Pulmonary artery endothelial cell (primary cell): ENCODE data around the gene KIAA0319L. TPM values are rescaled to one million over a fixed set of nuclear protein-coding genes. Genes with fewer than 3 reads are reported as not detected.

ENCODE experiments used
- DNase-seq: peaks from one replicate; pipeline ENCODE4 v3.0.0-alpha.2; 2011; ENCODE audit warnings: low read depth, low spot score
- total RNA-seq: library from RNA; depleted of rRNA; stranded (reverse); fragments of >200 nt; gene quantifications from 2 replicates; pipeline ENCODE4 v1.2.3, GENCODE V29; 2014

The KIAA0319L gene
- total RNA-seq, 1 donor from 2014 or later, result 25.6 TPM

GRCh38 chr1:35449334-35450008, 107.7 kb downstream of the KIAA0319L start:
- peak; percentile 47 for DNase-seq

- peak; percentile 55 for DNase-seq
Measured at GRCh38 chr1:35448344-35448801, 108.8 kb downstream of the KIAA0319L start.

GRCh38 chr1:35447278-35447677, 109.9 kb downstream of the KIAA0319L start:
- DNase-seq, result no peak

- DNase-seq, result no peak
Measured at GRCh38 chr1:35444519-35444774, 112.8 kb downstream of the KIAA0319L start.

- no peak for DNase-seq
Measured at GRCh38 chr1:35443768-35444518, 113.3 kb downstream of the KIAA0319L start.

GRCh38 chr1:35442734-35443133, 114.5 kb downstream of the KIAA0319L start:
- no peak for DNase-seq

DNA sequence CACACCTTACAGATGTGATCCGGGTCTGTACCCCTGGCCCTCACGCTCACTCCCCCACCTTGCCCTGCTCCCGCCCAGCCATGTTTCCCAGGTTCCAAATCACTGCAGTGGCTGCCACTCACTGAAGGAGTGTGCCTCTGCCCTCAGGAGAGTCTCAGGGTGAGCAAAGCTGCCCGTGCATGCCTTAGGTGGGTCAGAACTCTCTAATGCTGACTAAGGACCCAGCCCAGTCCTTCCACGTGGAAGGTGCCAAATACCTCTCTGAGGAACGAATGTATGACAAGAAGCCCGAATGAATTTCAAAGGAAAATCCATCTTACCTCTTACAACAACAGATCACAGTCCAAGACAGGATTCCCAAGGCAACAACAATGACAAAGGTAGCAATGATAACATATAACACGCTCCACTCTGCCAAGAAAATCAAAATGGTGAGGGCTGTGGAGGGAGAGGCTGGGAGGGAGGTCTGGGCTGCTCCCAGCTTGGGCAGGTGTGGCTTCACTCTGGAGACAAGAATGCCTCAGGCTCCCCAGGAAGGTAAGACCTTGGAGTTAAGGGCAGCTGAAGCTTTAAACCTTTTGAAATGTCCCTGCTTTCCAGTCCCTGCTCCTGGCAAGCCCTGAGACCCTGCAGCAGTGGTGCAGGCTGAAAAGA, 115.2 kb downstream of the KIAA0319L start:
- no peak for DNase-seq

GRCh38 chr1:35439626-35440025, 117.6 kb downstream of the KIAA0319L start:
- DNase-seq, result no peak

DNA sequence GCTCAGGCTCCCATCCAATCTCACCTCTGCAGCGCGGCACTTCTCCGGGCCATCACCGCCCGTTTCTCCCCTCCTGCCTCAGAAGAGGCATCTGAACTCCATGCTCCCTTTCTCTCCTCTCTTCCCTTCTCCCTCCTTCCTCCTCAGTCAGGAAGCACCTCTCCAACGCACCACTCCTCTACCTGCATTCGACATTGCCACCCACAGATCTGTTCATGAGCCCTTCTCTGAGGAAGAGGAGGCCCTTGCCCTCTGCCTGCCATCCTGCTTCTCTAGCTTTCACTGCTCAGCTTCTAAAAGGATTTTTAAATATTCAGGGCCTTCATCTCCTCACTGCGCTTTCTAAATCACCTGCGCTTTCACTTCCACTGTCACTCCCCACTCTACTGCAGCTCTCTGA, 120.0 kb downstream of the KIAA0319L start:
- no peak for DNase-seq

DNA sequence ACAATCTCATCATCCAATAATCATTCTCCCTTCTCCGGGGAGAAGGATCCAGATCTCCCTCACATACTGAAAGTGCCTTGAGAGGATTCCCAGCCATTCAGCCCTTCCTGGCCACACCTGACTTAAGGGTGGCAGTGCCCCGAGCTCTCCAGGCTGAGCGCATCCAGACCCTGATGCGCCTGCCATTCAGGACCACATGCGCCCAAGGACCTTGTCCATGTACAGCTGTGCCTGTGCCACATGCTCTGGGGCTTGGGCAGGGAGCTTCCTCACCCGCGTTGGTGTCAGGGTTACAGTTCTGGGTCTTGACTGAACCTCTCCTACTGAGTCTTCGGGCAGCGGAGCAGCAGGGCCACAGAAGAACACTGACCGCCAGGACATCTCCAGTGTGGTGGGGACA, 121.1 kb downstream of the KIAA0319L start:
- no peak for DNase-seq

DNA sequence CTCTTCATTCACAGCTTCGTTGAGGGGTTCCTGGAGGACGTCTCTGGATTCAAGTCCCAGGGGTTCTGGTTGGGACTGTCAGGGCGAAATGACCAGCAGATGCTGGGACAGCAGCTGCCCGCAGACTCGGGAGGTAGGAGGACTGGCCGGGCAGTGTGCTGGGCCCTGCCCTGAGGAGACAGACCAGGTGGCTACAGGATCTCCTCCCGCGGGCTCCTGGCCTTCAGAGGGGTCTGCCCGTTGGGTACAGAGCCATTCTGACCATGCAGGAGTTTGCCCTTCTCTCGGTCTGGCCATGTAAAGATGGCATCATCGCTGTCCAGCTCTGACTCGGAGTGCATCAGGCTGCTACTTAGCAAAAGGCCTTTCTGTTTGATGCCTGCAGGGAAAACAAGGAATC, 122.5 kb downstream of the KIAA0319L start:
- DNase-seq, result no peak

- DNase-seq, result no peak
Measured at GRCh38 chr1:35433714-35434113, 123.5 kb downstream of the KIAA0319L start.

GRCh38 chr1:35432231-35432630, 125.0 kb downstream of the KIAA0319L start:
- no peak for DNase-seq

DNA sequence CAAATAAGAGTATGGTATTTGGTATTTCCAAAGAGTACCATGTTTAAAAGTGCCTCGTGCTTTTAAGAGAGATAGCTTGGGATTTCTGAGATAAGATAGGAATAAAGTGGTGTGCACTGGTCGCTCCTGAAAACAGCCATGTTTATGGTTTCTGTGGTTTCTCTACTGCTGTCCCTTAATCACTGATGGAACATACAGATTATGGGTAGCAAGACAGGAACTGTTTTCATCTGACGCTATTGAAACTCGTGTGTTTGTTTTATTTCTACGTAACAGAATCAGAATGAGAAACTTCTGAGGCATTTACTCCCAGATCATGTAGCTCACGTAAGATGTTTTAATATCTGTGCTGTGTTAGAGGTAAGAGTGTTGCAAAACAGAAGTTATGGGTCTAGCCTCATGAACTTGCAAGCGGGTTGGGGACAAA, 126.0 kb downstream of the KIAA0319L start:
- DNase-seq, result no peak

DNA sequence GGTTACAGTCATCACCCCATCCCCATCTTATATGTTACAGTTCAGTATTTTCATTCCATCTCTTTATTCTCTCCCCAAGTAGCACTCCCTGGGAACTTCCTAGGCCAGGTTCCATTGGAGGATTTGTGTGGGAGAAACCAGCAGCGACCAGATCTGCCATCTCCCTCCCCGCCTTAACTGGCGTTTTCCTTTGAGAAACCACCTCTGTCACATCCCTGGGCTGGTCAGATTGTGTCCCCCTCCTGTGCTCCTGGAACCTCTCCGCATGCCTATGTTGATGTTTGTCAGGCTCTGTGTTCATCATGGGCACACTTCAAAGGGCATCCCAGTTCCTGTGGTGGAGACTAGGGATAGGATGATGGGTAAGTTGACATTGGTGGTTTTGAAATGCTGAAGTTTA, 126.4 kb downstream of the KIAA0319L start:
- DNase-seq, result no peak

GRCh38 chr1:35428360-35428759, 128.8 kb downstream of the KIAA0319L start:
- no peak for DNase-seq

DNA sequence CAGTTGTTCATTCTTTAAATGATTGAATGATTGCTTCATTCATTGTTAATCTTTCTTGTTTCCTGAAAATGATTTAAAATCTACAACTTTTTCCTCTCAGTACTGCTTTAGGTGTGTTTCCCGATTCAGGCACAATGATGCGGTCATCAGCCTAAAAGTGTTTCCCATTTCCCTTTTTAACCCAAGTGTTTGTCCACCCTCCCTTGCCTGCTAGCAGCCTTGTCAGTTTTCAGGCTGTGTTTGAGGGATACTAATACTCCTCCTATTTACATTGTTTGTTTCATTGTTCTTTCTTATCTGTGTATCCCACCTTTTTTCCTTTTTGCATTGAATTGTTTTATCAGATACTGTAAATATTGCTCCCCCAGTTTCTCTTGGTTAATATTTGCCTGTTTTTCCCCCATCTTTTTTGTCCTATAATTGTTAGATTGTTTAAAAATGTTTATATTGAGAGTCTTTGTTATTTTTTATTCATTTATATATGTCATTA, 131.1 kb downstream of the KIAA0319L start:
- no peak for DNase-seq

DNA sequence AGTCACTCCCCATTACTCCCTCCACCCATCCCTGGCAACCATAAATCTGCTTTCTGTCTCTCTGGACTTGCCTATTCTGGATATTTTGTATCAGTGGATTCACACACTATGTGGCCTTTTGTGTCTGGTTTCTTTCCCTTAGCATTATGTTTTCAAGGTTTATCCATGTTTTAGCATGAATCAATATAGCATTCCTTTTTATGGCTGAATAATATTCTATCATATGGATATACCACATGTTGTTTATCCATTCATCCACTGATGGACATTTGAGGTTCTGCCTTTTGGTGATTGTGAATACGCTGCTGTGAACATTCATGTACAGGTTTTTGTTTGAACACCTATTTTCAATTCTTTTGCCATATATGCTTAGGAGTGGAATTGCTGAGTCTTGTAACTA, 148.3 kb downstream of the KIAA0319L start:
- no peak for DNase-seq

GRCh38 chr1:35407743-35408142, 149.5 kb downstream of the KIAA0319L start:
- DNase-seq, result no peak

DNA sequence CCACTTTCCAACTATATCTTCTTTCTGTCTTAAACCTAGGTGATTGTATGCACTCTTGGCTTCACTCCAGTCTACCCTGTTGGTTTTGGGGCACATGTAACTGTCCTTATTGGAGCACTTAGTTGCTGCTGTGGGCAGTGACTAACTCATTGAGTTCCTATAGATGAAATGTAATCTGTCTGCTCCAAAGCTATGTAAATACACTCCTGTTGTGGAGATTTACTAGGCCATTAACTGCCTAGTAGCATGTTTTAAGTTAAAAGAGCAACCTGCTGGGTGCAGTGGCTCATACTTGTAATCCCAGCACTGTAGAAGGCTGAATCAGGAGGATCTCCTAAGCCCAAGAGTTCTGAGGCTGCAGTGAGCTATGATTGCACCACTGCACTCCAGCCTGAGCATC, 151.1 kb downstream of the KIAA0319L start:
- DNase-seq, result no peak

- DNase-seq, result no peak
Measured at GRCh38 chr1:35401049-35401448, 156.2 kb downstream of the KIAA0319L start.

DNA sequence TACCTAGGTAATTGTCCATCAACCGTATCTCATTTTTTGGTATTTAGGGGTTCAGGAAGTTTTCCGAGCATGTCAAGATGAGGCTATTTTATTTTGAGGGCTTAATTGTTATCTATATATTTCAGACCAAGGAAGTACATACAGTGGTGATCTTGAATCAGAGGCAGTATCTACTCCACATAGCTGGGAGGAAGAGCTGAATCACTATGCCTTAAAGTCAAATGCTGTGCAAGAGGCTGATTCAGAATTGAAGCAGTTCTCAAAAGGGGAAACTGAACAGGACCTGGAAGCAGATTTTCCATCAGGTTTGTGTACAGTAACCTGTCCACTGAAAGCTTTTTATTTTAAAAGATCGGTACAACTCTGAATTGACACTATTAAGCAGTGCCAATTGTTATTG, 158.5 kb downstream of the KIAA0319L start:
- no peak for DNase-seq

- no peak for DNase-seq
Measured at GRCh38 chr1:35394386-35394785, 162.8 kb downstream of the KIAA0319L start.
